Measurements from ENCODE around the gene MMP7.
A peak's percentile ranks its signal among the peaks of the same experiment; 100 is the strongest.
"Not testable (repeated sequence)": the region's sequence is repeated elsewhere in the genome, so short reads cannot be mapped to it uniquely, and the experiment has no call there.

Gene MMP7

GRCh38 chr11:102539567-102539966 is 9.0 kb upstream of the MMP7 start:
- no peak for DNase-seq

- DNase-seq, result no peak
Observed at GRCh38 chr11:102538932-102539331, 8.4 kb upstream of the MMP7 start.

- DNase-seq, result no peak
Observed at GRCh38 chr11:102534261-102534872, 3.8 kb upstream of the MMP7 start.

- DNase-seq, result no peak
Observed at GRCh38 chr11:102528618-102529017, 1.9 kb downstream of the MMP7 start.

- no peak for DNase-seq
Observed at GRCh38 chr11:102527684-102528083, 2.9 kb downstream of the MMP7 start.

GRCh38 chr11:102527041-102527440 is 3.5 kb downstream of the MMP7 start:
- DNase-seq, result no peak

- DNase-seq, result no peak
Observed at GRCh38 chr11:102523887-102524286, 6.7 kb downstream of the MMP7 start.

- no peak for DNase-seq
Observed at GRCh38 chr11:102523189-102523570, 7.4 kb downstream of the MMP7 start.

GRCh38 chr11:102522312-102523188 is 8.0 kb downstream of the MMP7 start:
- DNase-seq, result no peak

GRCh38 chr11:102521121-102521520 is 9.4 kb downstream of the MMP7 start:
- no peak for DNase-seq

GRCh38 chr11:102520514-102520913 is 10.0 kb downstream of the MMP7 start:
- DNase-seq, result no peak

- no peak for DNase-seq
Observed at GRCh38 chr11:102518296-102519094, 12.1 kb downstream of the MMP7 start.

GRCh38 chr11:102517670-102518069 is 12.9 kb downstream of the MMP7 start:
- DNase-seq, result no peak

- DNase-seq, result no peak
Observed at GRCh38 chr11:102516179-102516578, 14.4 kb downstream of the MMP7 start.

- DNase-seq, result peak in 2 of 56 donors; percentile 2 to 12
Observed at GRCh38 chr11:102513869-102514268, 16.7 kb downstream of the MMP7 start.

GRCh38 chr11:102510439-102511135 is 20.0 kb downstream of the MMP7 start:
- no peak for DNase-seq

GRCh38 chr11:102502831-102503230 is 27.7 kb downstream of the MMP7 start:
- DNase-seq, result not testable (repeated sequence)

- DNase-seq, result no peak
Observed at GRCh38 chr11:102500829-102501228, 29.7 kb downstream of the MMP7 start.

- DNase-seq, result no peak
Observed at GRCh38 chr11:102499931-102500330, 30.6 kb downstream of the MMP7 start.

GRCh38 chr11:102499151-102499550 is 31.4 kb downstream of the MMP7 start:
- DNase-seq, result no peak

GRCh38 chr11:102497061-102497460 is 33.5 kb downstream of the MMP7 start:
- DNase-seq, result no peak
